ENCODE results near the gene FOXP1.

FOXP1 gene

GRCh38 chr3:71061037-71061436 lies 522.5 kb downstream of the FOXP1 start:
- TF ChIP-seq, protein P1, sequence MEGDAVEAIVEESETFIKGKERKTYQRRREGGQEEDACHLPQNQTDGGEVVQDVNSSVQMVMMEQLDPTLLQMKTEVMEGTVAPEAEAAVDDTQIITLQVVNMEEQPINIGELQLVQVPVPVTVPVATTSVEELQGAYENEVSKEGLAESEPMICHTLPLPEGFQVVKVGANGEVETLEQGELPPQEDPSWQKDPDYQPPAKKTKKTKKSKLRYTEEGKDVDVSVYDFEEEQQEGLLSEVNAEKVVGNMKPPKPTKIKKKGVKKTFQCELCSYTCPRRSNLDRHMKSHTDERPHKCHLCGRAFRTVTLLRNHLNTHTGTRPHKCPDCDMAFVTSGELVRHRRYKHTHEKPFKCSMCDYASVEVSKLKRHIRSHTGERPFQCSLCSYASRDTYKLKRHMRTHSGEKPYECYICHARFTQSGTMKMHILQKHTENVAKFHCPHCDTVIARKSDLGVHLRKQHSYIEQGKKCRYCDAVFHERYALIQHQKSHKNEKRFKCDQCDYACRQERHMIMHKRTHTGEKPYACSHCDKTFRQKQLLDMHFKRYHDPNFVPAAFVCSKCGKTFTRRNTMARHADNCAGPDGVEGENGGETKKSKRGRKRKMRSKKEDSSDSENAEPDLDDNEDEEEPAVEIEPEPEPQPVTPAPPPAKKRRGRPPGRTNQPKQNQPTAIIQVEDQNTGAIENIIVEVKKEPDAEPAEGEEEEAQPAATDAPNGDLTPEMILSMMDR (IDR thresholded peaks at IDR 0.05; ENCODE audit: low read depth, low read length), result no peak
- no peak overlapping the region for H3K4me3 ChIP-seq (ENCODE audit: low read depth, low read length)

DNA sequence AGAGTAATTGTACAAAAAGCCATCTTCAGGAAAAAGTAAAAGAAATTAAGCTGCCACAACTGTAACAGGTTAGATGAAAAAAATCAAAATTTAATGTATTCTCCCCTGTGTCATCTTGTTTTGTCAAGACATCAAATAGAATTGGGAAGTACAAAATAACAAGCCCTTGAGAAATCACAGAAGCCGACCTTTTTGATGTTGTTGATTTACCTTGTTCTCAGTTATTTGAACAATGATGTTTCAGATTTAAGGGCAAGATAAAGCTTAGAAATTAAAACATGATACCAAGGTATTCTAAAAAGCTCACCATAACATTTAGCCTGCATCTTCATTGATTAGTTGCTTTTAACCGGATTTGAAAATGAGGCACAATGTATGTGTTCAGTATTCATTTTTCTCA lies 523.0 kb downstream of the FOXP1 start:
- TF ChIP-seq, protein P1 (IDR thresholded peaks at IDR 0.05; ENCODE audit: low read depth, low read length), result no peak
- H3K4me3 ChIP-seq (ENCODE audit: low read depth, low read length), result no peak overlapping the region

GRCh38 chr3:71057526-71057894 lies 526.0 kb downstream of the FOXP1 start:
- no peak overlapping the region for H3K4me3 ChIP-seq (ENCODE audit: low read depth, low read length)
- TF ChIP-seq, protein P1 (IDR thresholded peaks at IDR 0.05; ENCODE audit: low read depth, low read length), result no peak

- H3K4me3 ChIP-seq (ENCODE audit: low read depth, low read length), result no peak overlapping the region
- TF ChIP-seq, protein P1 (IDR thresholded peaks at IDR 0.05; ENCODE audit: low read depth, low read length), result no peak
Measured at GRCh38 chr3:71056327-71056726, 527.2 kb downstream of the FOXP1 start.

- TF ChIP-seq, protein P1 (IDR thresholded peaks at IDR 0.05; ENCODE audit: low read depth, low read length), result no peak
- H3K4me3 ChIP-seq (ENCODE audit: low read depth, low read length), result no peak overlapping the region
Measured at GRCh38 chr3:71055257-71056001, 528.1 kb downstream of the FOXP1 start.

DNA sequence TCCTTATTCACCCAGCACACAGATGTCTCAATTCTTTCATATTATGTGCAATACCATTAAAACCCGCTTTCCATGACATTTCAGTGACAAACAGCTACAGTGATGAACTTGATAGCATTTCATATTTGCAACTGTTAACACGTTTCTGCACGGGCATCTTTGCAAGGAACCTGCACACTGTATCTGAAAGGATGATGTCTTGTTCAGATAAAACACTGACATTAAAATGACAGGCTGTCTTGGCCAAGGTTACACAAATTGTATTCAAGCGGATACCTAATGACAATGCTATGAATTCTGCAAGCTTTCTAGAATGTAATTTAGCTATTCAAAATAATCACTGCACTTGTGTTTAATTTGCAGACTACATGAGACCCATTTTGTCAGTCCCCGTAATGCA lies 529.2 kb downstream of the FOXP1 start:
- H3K4me3 ChIP-seq (ENCODE audit: low read depth, low read length), result no peak overlapping the region
- TF ChIP-seq, protein P1 (IDR thresholded peaks at IDR 0.05; ENCODE audit: low read depth, low read length), result no peak

- no peak overlapping the region for H3K4me3 ChIP-seq (ENCODE audit: low read depth, low read length)
- TF ChIP-seq, protein P1 (IDR thresholded peaks at IDR 0.05; ENCODE audit: low read depth, low read length), result no peak
Measured at GRCh38 chr3:71053495-71053894, 530.0 kb downstream of the FOXP1 start.

Data from WI38 (cell line).